ENCODE measurements around the gene CNTN4. TPM values are rescaled to one million over a fixed set of nuclear protein-coding genes. Genes with fewer than 3 reads are reported as not detected.
A peak's percentile ranks its signal among the peaks of the same experiment; 100 is the strongest.

CNTN4 gene
- total RNA-seq, 1 donor from 2014 or later, result 48.3 TPM

DNA sequence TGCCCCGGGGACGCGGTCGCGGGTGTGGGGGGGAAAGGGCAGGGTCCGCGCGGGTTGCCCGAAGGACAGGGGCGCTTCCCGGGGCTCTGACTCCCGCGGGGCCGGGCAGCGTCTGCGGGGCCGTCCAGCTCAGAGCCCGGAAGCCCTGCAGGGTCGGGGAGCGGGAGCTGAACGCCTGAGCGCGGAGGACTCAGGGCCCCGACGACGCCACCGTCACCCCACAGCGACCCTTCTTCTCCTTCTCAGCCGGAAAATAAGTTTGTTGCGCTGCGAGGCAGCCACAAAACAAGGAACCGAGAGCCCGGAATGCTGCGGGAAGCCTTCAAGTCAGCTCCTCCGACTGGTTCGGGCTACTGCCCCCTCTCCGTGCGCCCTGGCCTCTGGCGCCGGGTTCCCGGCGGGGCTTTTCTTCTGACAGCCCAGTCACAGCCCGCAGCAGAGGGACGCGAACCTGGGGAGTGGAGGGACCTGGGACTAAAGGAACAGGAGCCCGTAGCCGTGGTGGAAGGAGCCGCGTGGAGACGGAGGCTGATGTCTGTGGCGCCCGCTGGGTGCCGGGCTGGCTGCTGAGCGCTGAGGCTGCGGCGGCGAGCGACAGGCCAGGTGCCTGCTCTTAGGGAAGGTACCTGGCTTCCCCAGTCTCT is 484 bp downstream of the CNTN4 start:
- Mint-ChIP-seq H3K4me1 (ENCODE audit: unreplicated experiment) (peaks cover 32% of the 10 kb centered on the region), H3K9me3 (ENCODE audit: unreplicated experiment) (no peaks in the 10 kb centered on the region), H3K4me3 (ENCODE audit: unreplicated experiment) (peak overlapping the region; percentile 88), H3K36me3 (ENCODE audit: unreplicated experiment) (no peaks in the 10 kb centered on the region), H3K27ac (ENCODE audit: unreplicated experiment) (peak overlapping the region; percentile 64), H3K27me3 (ENCODE audit: unreplicated experiment) (peaks cover 63% of the 10 kb centered on the region)
- no peak for DNase-seq (ENCODE audit: extremely low spot score, unreplicated experiment)
- TF ChIP-seq, protein P1, sequence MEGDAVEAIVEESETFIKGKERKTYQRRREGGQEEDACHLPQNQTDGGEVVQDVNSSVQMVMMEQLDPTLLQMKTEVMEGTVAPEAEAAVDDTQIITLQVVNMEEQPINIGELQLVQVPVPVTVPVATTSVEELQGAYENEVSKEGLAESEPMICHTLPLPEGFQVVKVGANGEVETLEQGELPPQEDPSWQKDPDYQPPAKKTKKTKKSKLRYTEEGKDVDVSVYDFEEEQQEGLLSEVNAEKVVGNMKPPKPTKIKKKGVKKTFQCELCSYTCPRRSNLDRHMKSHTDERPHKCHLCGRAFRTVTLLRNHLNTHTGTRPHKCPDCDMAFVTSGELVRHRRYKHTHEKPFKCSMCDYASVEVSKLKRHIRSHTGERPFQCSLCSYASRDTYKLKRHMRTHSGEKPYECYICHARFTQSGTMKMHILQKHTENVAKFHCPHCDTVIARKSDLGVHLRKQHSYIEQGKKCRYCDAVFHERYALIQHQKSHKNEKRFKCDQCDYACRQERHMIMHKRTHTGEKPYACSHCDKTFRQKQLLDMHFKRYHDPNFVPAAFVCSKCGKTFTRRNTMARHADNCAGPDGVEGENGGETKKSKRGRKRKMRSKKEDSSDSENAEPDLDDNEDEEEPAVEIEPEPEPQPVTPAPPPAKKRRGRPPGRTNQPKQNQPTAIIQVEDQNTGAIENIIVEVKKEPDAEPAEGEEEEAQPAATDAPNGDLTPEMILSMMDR (IDR thresholded peaks at IDR 0.05), result no peak

DNA sequence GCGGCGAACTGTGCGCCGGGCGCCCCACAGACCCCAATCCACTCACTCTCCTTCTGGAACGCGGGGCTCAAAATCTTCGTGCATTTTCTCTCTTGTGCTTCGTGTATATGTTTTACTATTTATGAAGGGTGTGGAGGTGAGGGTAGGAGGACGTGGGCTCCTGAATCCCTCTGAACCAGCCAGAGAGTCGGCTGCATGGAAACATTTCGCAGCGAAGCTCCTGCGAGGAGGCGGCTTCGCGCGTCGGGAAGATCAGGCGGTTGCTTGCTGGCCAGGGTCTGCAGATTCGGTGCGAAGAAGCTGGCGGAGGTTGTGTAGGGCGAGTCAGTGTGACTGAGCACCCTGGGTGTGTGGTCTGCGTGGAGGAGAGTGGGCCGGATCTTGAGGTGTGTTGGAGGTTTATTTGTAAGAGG is 1.1 kb downstream of the CNTN4 start:
- H3K4me3 Mint-ChIP-seq (ENCODE audit: unreplicated experiment), result peak overlapping the region; percentile 88
- H3K27me3 Mint-ChIP-seq (ENCODE audit: unreplicated experiment), result peaks cover 58% of the 10 kb centered on the region
- H3K27ac Mint-ChIP-seq (ENCODE audit: unreplicated experiment), result peak overlapping the region; percentile 63
- no peak for DNase-seq (ENCODE audit: extremely low spot score, unreplicated experiment)
- TF ChIP-seq, protein P1 (IDR thresholded peaks at IDR 0.05), result no peak
- peaks cover 32% of the 10 kb centered on the region for H3K4me1 Mint-ChIP-seq (ENCODE audit: unreplicated experiment)
- no peaks in the 10 kb centered on the region for H3K36me3 Mint-ChIP-seq (ENCODE audit: unreplicated experiment)
- H3K9me3 Mint-ChIP-seq (ENCODE audit: unreplicated experiment), result no peaks in the 10 kb centered on the region

DNA sequence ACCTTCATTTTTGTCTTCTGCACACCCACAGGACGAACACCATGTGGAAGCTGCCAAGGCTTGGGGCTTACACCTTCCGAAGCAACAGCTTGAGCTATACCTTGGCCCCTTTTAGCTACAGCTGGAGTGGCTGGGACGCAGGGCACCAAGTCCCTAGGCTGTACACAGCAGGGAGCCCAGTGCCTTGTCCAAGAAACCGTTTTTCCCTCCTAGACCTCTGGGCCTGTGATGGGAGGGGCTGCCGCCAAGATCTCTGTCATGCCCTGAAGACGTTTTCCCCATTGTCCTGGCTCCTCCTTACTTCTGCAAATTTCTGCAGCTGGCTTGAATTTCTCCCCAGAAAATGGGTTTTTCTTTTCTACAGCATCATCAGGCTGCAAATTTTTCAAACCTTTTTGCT is 7.8 kb downstream of the CNTN4 start:
- H3K27ac Mint-ChIP-seq (ENCODE audit: unreplicated experiment), result no peak overlapping the region

DNA sequence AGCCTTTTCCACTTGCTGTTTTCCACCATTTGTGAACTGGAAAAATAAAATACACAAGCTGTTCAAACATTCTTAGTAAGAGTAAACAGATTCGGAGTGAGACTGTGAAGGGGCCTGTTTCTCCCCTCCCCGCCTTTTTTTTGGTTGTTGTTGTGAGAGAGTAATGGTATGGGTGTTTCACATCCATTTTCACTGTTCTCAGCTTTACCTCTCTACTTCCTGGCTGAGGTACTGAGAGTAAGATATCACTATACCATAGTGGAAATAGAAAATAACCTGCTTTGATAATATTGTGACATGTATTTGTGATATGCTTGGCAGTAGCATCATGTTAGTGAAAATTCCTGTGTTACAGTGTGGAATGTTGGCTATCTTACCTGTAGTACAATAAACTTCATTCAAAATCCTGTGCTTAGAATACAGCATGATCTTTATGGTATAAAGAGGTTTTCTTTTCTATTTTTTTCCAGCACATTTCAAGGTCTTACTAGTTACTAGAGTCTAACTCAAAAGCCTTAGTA is 12.0 kb downstream of the CNTN4 start:
- peaks cover 27% of the 10 kb centered on the region for H3K9me3 Mint-ChIP-seq (ENCODE audit: unreplicated experiment)
- TF ChIP-seq, protein P1 (IDR thresholded peaks at IDR 0.05), result no peak
- H3K4me1 Mint-ChIP-seq (ENCODE audit: unreplicated experiment), result peaks cover 5% of the 10 kb centered on the region
- H3K4me3 Mint-ChIP-seq (ENCODE audit: unreplicated experiment), result no peak overlapping the region
- peaks cover 4% of the 10 kb centered on the region for H3K36me3 Mint-ChIP-seq (ENCODE audit: unreplicated experiment)
- H3K27ac Mint-ChIP-seq (ENCODE audit: unreplicated experiment), result no peak overlapping the region
- no peaks in the 10 kb centered on the region for H3K27me3 Mint-ChIP-seq (ENCODE audit: unreplicated experiment)
- no peak for DNase-seq (ENCODE audit: extremely low spot score, unreplicated experiment)

More for the DNA sequence above, 7.8 kb downstream of the CNTN4 start:
- Mint-ChIP-seq H3K9me3 (ENCODE audit: unreplicated experiment) (peaks cover 14% of the 10 kb centered on the region), H3K4me3 (ENCODE audit: unreplicated experiment) (no peak overlapping the region), H3K27me3 (ENCODE audit: unreplicated experiment) (peaks cover 12% of the 10 kb centered on the region), H3K36me3 (ENCODE audit: unreplicated experiment) (peaks cover 4% of the 10 kb centered on the region), H3K4me1 (ENCODE audit: unreplicated experiment) (peaks cover 5% of the 10 kb centered on the region)
- TF ChIP-seq, protein P1 (IDR thresholded peaks at IDR 0.05), result no peak
- DNase-seq (ENCODE audit: extremely low spot score, unreplicated experiment), result no peak

DNA sequence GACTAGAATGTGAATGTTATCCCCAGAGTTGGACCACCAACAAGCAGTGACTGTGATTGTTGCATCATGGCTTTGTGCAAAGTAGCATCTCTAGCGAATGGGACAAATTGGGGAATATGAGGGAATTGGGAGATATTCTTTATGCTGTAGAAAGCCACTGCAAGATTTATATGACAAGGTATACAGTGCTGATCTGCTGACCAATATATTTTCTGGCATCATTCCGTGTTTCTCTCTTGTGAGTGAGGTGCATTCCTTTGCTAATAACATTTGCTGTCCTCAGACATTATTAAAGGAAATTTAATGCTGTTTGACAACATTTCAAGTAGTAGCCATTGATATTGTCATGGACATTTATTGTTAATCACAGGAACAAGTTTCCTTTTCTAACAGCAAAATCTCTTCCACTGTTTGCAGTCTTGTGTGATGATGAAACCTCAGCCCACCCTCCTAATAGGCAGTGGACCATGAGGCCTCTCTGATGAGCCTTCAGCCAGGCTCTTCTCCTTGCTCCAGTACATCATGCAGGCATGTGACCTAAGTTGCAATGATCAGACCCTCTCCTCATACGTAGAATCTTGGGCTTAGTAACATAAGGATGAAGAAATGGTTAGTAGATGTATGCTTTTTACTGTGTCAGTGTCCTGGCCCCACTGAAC is 16.1 kb downstream of the CNTN4 start:
- no peak overlapping the region for H3K27ac Mint-ChIP-seq (ENCODE audit: unreplicated experiment)
- no peaks in the 10 kb centered on the region for H3K36me3 Mint-ChIP-seq (ENCODE audit: unreplicated experiment)
- H3K4me1 Mint-ChIP-seq (ENCODE audit: unreplicated experiment), result peaks cover 5% of the 10 kb centered on the region
- TF ChIP-seq, protein P1 (IDR thresholded peaks at IDR 0.05), result no peak
- no peak for DNase-seq (ENCODE audit: extremely low spot score, unreplicated experiment)
- peaks cover 14% of the 10 kb centered on the region for H3K9me3 Mint-ChIP-seq (ENCODE audit: unreplicated experiment)
- no peaks in the 10 kb centered on the region for H3K27me3 Mint-ChIP-seq (ENCODE audit: unreplicated experiment)
- no peak overlapping the region for H3K4me3 Mint-ChIP-seq (ENCODE audit: unreplicated experiment)

All from osteocyte (in vitro differentiated cells).